NCI-H1105 (cell line): ENCODE measurements around the gene TMEM255B.

Experiments
- DNase-seq: peaks from one replicate; lab custom pipeline; 2025; lab: John Stamatoyannopoulos, UW

TMEM255B gene

DNA sequence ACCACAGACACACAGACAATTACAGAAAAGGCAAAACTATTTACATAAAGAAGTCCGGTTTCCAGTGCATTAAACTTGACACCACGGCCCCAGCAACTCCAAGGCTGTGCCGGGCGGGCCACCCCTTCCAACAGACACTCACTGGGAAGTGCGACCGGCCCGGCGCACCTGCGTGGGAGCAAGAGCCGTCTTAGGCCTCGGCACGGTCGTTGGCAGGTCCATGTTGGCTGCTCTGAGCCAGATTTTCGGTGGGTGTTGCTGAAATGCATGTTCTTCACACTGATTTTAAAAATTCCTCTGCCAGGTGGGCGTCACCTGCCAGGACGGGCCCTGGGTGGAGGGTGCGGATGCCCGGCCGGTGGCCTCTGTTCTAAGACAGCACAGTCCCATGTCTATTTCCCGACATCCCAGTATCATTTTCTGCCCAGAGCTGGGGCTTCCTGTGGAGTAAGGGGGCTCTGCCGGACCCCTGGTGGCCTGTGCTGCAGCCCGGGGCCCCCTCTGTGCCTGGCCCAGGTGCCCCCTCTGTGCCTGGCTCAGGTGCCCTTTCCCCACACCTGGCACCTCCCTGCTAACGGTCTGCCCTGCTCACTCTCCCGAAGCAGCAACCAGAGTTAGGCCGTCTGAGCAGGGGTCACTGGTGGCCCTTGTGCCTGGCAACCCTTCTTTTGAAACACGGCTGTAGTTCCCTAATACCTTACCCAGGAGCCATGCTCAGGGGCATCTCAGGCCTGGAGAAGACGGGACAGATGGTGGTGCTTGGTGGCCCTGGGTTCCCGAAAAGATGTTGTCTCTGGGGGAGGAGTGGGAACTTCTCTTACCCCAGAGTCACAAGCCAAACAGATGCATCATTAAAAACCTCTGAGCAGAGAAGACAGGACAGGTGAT is 9.2 kb downstream of the TMEM255B start:
- no peak for DNase-seq

- no peak for DNase-seq
Observed at GRCh38 chr13:113769106-113769505, 10.1 kb downstream of the TMEM255B start.

DNA sequence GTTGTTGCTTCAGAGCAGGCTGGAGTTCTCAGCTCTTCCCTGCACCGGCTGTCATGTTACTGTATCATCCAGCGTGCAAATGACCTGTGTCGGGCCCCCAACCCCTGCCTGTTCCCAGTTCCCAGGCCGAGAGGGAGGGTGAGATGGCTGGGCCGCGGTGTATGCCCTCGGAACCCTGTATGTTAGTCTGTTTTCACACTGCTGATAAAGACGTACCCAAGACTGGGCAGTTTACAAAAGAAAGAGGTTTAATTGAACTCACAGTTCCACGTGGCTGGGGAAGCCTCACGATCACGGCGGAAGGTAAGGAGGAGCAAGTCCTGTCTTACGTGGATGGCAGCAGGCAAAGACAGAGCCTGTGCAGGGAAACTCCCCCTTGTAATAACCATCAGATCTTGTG is 10.9 kb downstream of the TMEM255B start:
- no peak for DNase-seq

- DNase-seq, result no peak
Observed at GRCh38 chr13:113770441-113770840, 11.4 kb downstream of the TMEM255B start.

DNA sequence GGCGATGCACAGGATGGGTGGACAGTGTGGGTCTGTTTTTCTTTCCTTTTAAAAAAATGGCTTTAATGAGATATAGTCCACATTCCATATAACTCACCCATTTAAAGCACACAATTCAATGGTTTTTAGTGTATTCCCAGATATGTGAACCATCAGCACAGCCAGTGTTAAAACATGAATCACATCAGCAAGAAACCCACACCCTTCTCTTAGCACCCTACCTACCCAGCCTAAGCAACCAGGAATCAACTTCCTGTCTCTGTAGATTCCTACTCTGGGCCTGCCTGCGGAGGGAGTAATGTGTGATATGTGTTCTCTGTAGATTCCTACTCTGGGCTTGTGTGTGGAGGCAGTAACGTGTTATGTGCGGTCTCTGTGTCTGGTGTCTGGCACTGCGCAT is 11.9 kb downstream of the TMEM255B start:
- no peak for DNase-seq

- no peak for DNase-seq
Observed at GRCh38 chr13:113771709-113772331, 12.8 kb downstream of the TMEM255B start.

DNA sequence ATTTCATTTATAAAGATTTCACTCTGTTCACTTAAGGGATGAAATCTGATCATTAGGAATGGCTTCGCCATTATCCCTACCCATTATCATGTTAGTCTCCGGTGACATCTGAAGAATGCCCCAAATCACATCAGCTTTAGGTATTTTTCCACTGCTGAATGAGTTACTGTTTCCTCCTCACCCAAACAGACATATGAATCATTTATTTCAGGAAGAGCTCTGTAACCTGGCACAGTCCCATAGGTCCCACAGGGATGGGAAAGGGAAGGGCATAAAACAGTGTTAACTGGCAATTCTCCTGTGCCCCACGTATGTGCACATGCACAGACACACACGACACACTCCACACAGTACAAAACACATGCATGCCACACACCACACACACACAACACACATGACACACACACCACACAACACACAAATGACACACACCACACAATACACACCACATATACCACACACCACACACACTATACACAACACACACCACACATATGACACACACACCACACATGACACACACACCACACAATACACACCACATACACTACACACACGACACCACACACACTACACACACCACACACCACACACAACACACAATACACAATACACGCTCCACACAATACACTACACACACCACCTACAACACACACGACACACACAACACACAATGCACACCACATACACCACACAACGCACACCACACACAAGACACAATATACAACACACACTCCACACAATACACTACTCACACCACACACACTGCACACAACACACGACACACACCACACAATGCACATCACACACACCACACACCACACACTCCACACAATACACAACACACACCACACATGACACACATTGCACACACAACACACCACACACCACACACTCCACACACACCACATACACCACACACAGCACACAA is 15.4 kb downstream of the TMEM255B start:
- no peak for DNase-seq

- DNase-seq, result no peak
Observed at GRCh38 chr13:113775451-113776145, 16.6 kb downstream of the TMEM255B start.

DNA sequence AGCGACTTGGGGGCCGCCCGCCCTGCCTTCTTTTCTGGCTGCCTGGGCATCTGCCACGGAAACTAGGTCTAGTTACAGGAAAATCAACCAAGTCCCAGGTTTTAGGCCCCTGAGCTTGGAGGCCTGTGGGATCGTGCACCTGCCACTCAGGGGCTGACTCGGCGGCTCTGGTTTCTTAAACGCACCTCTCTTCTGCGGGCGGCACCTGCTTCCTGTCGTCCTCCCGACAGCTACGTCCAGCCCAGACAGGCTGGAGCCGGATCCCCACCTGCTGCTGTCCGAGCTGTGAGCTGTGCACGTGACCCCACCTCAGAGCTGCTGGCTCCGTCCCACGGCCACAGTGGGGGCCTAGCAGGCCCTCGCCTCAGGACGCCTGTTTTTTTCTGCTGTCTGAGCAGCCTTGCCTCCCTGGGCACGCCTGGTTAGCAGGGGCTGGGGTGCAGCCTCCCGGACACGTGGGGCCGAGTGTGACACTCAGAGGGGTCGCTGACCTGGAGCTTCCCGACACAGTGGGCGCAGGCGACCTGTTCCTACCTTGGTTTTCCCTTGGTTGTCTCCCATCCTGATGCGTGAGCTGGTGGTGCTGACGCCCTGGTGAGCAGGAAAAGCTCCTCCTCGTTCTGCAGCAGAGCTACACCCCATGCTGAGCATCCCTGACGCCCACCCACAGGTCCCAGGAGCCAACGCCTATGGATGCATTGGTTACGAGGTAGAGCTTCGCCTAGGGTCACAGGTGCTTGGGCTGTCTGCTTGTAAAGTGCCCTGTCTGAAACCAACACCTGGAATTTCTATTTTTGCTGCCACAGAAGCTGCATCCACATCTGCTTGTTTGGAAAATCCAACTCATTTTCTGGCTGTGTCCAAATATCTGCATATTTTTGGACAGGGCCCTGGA is 17.5 kb downstream of the TMEM255B start:
- DNase-seq, result peak; percentile 62

- DNase-seq, result no peak
Observed at GRCh38 chr13:113777311-113778260, 18.6 kb downstream of the TMEM255B start.

DNA sequence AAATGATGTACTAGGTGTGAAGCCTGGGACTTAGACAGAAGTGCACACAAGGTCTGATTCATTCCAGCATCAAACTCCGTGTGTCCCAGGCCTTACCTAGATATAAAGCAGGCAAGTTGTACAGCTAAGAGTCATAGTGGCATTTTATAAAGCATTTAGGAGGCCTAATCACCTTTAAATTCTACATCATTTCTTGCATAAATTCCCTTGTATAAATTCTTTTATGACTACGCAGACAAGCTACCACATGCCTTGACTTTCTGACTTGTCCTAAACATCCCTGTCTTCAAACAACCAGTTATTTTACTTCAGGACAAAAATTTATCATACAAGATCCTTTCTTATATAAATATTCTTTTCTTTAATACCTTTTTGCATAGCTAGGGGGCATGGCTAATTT is 22.5 kb downstream of the TMEM255B start:
- no peak for DNase-seq

- no peak for DNase-seq
Observed at GRCh38 chr13:113782472-113782871, 23.4 kb downstream of the TMEM255B start.

GRCh38 chr13:113783200-113783881 is 24.3 kb downstream of the TMEM255B start:
- no peak for DNase-seq

GRCh38 chr13:113783966-113784644 is 25.1 kb downstream of the TMEM255B start:
- no peak for DNase-seq

- DNase-seq, result no peak
Observed at GRCh38 chr13:113784645-113785024, 25.6 kb downstream of the TMEM255B start.

GRCh38 chr13:113785051-113786010 is 26.3 kb downstream of the TMEM255B start:
- DNase-seq, result no peak

DNA sequence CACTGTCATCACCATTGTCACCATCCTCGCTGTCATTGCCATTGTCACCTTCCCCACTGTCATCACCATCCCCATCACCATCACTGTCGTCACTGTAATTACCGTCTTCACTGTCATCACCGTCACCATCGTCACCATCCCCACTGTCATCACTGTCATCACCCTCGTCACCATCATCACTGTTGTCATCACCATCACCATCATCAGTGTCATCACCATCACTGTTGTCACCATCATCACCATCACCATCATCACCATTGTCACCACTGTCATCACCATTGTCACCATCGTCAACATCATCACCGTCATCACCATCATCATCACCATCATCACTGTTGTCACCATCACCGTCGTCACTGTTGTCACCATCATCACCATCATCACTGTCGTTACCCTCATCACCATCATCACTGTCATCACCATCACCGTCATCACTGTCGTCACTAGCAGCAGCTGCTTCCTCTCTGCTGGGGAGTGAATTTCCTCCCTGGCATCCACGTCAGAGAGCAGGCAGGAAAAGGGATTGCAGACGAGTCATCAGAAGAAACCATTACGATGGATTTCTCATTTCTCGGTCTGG is 27.3 kb downstream of the TMEM255B start:
- DNase-seq, result no peak
